ENCODE results near the gene TRIO. TPM values are rescaled to one million over a fixed set of nuclear protein-coding genes. Genes with fewer than 3 reads are reported as not detected.
"Not testable (repeated sequence)": the region's sequence is repeated elsewhere in the genome, so short reads cannot be mapped to it uniquely, and the experiment has no call there.

TRIO gene
- total and polyA plus RNA-seq, 2 experiments from 2014 or later, result 18.5 to 78.2 TPM

GRCh38 chr5:14204011-14204670, 61.0 kb downstream of the TRIO start:
- no peak for DNase-seq (ENCODE audit: low spot score)
- H4K20me1 ChIP-seq (ENCODE audit: insufficient read depth, poor library complexity, severe bottlenecking), result peaks cover 17% of the 10 kb centered on the region
- peak overlapping the region; percentile 71 for H3K4me2 ChIP-seq
- peaks cover 86% of the 10 kb centered on the region for H3K79me2 ChIP-seq
- H3K27ac ChIP-seq, result peak overlapping the region; percentile 73
- H2AFZ ChIP-seq, result no peak overlapping the region
- WGBS (ENCODE audit: low lambda C conversion rate, missing lambda C conversion rate), result 73% methylated on average over 6 of the region's 6 CpGs
- TF ChIP-seq EZH2 (IDR thresholded peaks at IDR 0.05; ENCODE audit: borderline replicate concordance), result no peak
- TF ChIP-seq EZH2phosphoT487 (IDR thresholded peaks at IDR 0.05; ENCODE audit: low read depth, severe bottlenecking, unreplicated experiment), result no peak
- TF ChIP-seq CTCF (IDR thresholded peaks at IDR 0.05; ENCODE audit: poor library complexity), result no peak
- H3K27me3 ChIP-seq, result no peaks in the 10 kb centered on the region
- H3K9me2 ChIP-seq (replicated peaks; ENCODE audit: insufficient read depth), result no peaks in the 10 kb centered on the region
- no peak overlapping the region for H3K4me3 ChIP-seq
- no peaks in the 10 kb centered on the region for H3K9me3 ChIP-seq (ENCODE audit: low read depth)
- no peaks in the 10 kb centered on the region for H3K36me3 ChIP-seq (replicated peaks; ENCODE audit: insufficient read depth, low read depth)
- H3K4me1 ChIP-seq (ENCODE audit: insufficient read depth), result peaks cover 21% of the 10 kb centered on the region

GRCh38 chr5:14204785-14205321, 61.7 kb downstream of the TRIO start:
- H3K4me2 ChIP-seq, result peak overlapping the region; percentile 71

GRCh38 chr5:14206028-14206725, 63.0 kb downstream of the TRIO start:
- Histone ChIP-seq H3K27ac (no peak overlapping the region), H3K79me2 (peaks cover 86% of the 10 kb centered on the region), H3K4me2 (no peak overlapping the region), H3K9me2 (replicated peaks; ENCODE audit: insufficient read depth) (no peaks in the 10 kb centered on the region), H3K36me3 (replicated peaks; ENCODE audit: insufficient read depth, low read depth) (no peaks in the 10 kb centered on the region), H3K27me3 (no peaks in the 10 kb centered on the region), H3K4me1 (ENCODE audit: insufficient read depth) (peaks cover 21% of the 10 kb centered on the region), H3K9me3 (ENCODE audit: low read depth) (no peaks in the 10 kb centered on the region), H2AFZ (no peak overlapping the region), H3K4me3 (no peak overlapping the region), H4K20me1 (ENCODE audit: insufficient read depth, poor library complexity, severe bottlenecking) (peaks cover 10% of the 10 kb centered on the region)
- 83% methylated on average over 11 of the region's 11 CpGs for WGBS (ENCODE audit: low lambda C conversion rate, missing lambda C conversion rate)
- TF ChIP-seq EZH2phosphoT487 (IDR thresholded peaks at IDR 0.05; ENCODE audit: low read depth, severe bottlenecking, unreplicated experiment) (no peak), CTCF (IDR thresholded peaks at IDR 0.05; ENCODE audit: poor library complexity) (no peak), EZH2 (IDR thresholded peaks at IDR 0.05; ENCODE audit: borderline replicate concordance) (no peak)
- no peak for DNase-seq (ENCODE audit: low spot score)

More at GRCh38 chr5:14204785-14205321, 61.7 kb downstream of the TRIO start:
- H3K4me3 ChIP-seq, result no peak overlapping the region
- H3K36me3 ChIP-seq (replicated peaks; ENCODE audit: insufficient read depth, low read depth), result no peaks in the 10 kb centered on the region
- WGBS (ENCODE audit: low lambda C conversion rate, missing lambda C conversion rate), result 40% methylated on average over 9 of the region's 9 CpGs
- H3K27ac ChIP-seq, result peak overlapping the region; percentile 73
- DNase-seq (ENCODE audit: low spot score), result peak; percentile 70
- TF ChIP-seq EZH2phosphoT487 (IDR thresholded peaks at IDR 0.05; ENCODE audit: low read depth, severe bottlenecking, unreplicated experiment), result no peak
- TF ChIP-seq CTCF (IDR thresholded peaks at IDR 0.05; ENCODE audit: poor library complexity), result no peak
- TF ChIP-seq EZH2 (IDR thresholded peaks at IDR 0.05; ENCODE audit: borderline replicate concordance), result no peak
- H4K20me1 ChIP-seq (ENCODE audit: insufficient read depth, poor library complexity, severe bottlenecking), result peaks cover 17% of the 10 kb centered on the region
- no peaks in the 10 kb centered on the region for H3K9me3 ChIP-seq (ENCODE audit: low read depth)
- H2AFZ ChIP-seq, result no peak overlapping the region
- H3K4me1 ChIP-seq (ENCODE audit: insufficient read depth), result peaks cover 21% of the 10 kb centered on the region
- H3K9me2 ChIP-seq (replicated peaks; ENCODE audit: insufficient read depth), result no peaks in the 10 kb centered on the region
- no peaks in the 10 kb centered on the region for H3K27me3 ChIP-seq
- peaks cover 86% of the 10 kb centered on the region for H3K79me2 ChIP-seq

GRCh38 chr5:14207428-14207827, 64.3 kb downstream of the TRIO start:
- WGBS (ENCODE audit: low lambda C conversion rate, missing lambda C conversion rate), result 65% methylated on average over 2 of the region's 3 CpGs
- not testable (repeated sequence) for H3K9me2 ChIP-seq (replicated peaks; ENCODE audit: insufficient read depth); DNase-seq (ENCODE audit: low spot score); H3K4me3 ChIP-seq; H2AFZ ChIP-seq; H3K9me3 ChIP-seq (ENCODE audit: low read depth); H3K36me3 ChIP-seq (replicated peaks; ENCODE audit: insufficient read depth, low read depth); H3K27me3 ChIP-seq
- peak overlapping the region; percentile 67 for H3K27ac ChIP-seq
- H4K20me1 ChIP-seq (ENCODE audit: insufficient read depth, poor library complexity, severe bottlenecking), result peaks cover 13% of the 10 kb centered on the region
- peaks cover 25% of the 10 kb centered on the region for H3K4me1 ChIP-seq (ENCODE audit: insufficient read depth)
- peak overlapping the region; percentile 62 for H3K4me2 ChIP-seq
- H3K79me2 ChIP-seq, result peaks cover 86% of the 10 kb centered on the region
